ENCODE measurements around the gene SFMBT1.
A peak's percentile ranks its signal among the peaks of the same experiment; 100 is the strongest.

The SFMBT1 gene

DNA sequence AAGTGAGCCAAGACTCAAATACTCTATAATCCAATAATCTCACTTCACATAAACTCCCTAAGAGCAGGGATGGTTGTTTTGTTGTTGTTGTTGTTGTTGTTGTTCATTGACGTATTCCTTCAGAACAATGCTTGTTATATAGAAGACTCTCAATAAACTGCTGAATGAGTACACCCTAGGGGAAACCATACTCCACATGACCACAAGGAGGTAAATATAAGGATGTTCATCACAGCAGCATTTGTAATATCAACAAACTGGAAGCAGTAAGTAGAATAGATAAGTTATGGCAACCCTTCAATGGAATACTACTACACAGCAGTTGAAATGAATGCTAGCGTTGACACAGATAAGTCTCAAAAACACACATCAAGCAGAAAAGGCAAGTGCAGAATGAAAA lies 86.1 kb downstream of the SFMBT1 start:
- Histone ChIP-seq H3K9me3 (ENCODE audit: low read length) (no peaks in the 10 kb centered on the region), H2AFZ (ENCODE audit: low read length) (no peak overlapping the region), H3K36me3 (ENCODE audit: insufficient read depth, low read length) (peaks cover 5% of the 10 kb centered on the region), H3K4me2 (ENCODE audit: low read length) (no peak overlapping the region), H3K9me2 (ENCODE audit: low read depth, low read length) (no peaks in the 10 kb centered on the region), H3F3A (ENCODE audit: insufficient read depth, low read length) (no peaks in the 10 kb centered on the region; the same call in 1 of the 2 replicates), H3K4me1 (ENCODE audit: insufficient read depth, low read length, severe bottlenecking) (peaks cover 27% of the 10 kb centered on the region), H3K27ac (ENCODE audit: low read depth, low read length, poor library complexity, severe bottlenecking) (no peak overlapping the region), H3K9ac (ENCODE audit: low read length) (no peak overlapping the region), H3K79me2 (ENCODE audit: insufficient read depth, low read length) (0 out of 2 replicates have a peak, but pooled peaks cover 4% of the 10 kb centered on the region), H4K20me1 (ENCODE audit: insufficient read depth, low read length) (no peaks in the 10 kb centered on the region), H3K27me3 (ENCODE audit: insufficient read depth, low read length) (no peaks in the 10 kb centered on the region), H3K4me3 (ENCODE audit: low read depth, low read length, poor library complexity, severe bottlenecking) (no peak overlapping the region)
- TF ChIP-seq, protein P1, sequence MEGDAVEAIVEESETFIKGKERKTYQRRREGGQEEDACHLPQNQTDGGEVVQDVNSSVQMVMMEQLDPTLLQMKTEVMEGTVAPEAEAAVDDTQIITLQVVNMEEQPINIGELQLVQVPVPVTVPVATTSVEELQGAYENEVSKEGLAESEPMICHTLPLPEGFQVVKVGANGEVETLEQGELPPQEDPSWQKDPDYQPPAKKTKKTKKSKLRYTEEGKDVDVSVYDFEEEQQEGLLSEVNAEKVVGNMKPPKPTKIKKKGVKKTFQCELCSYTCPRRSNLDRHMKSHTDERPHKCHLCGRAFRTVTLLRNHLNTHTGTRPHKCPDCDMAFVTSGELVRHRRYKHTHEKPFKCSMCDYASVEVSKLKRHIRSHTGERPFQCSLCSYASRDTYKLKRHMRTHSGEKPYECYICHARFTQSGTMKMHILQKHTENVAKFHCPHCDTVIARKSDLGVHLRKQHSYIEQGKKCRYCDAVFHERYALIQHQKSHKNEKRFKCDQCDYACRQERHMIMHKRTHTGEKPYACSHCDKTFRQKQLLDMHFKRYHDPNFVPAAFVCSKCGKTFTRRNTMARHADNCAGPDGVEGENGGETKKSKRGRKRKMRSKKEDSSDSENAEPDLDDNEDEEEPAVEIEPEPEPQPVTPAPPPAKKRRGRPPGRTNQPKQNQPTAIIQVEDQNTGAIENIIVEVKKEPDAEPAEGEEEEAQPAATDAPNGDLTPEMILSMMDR (IDR thresholded peaks at IDR 0.05; ENCODE audit: low read length) = no peak
- TF ChIP-seq EZH2 (IDR thresholded peaks at IDR 0.05; ENCODE audit: borderline replicate concordance, low read length) = no peak

DNA sequence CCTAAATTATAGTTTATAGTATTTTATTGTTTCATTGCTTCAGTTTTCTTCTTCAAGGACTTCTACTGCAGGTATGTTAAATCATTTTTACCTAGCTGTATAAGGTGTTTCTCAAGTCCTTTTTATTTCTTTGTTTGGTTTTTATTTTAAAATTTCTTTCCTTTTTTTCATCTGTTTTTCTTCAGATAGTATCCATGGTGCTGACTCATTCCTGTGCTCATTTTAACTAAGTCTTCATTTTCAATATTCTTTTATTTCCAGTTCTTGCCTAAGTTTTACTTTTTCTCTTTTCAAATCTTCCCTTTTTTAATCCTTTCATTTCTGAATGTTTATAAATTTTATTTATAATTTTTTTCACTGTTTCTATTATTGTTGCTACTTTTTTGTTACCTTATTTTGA lies 106.3 kb downstream of the SFMBT1 start:
- peaks cover 3% of the 10 kb centered on the region; the same call in 1 of the 2 replicates for H3K36me3 ChIP-seq (ENCODE audit: insufficient read depth, low read length)
- H3K9me3 ChIP-seq (ENCODE audit: low read length) = no peaks in the 10 kb centered on the region
- no peak for TF ChIP-seq EZH2 (IDR thresholded peaks at IDR 0.05; ENCODE audit: borderline replicate concordance, low read length)
- TF ChIP-seq, protein P1 (IDR thresholded peaks at IDR 0.05; ENCODE audit: low read length) = no peak
- no peaks in the 10 kb centered on the region for H3K9me2 ChIP-seq (ENCODE audit: low read depth, low read length)
- H4K20me1 ChIP-seq (ENCODE audit: insufficient read depth, low read length) = no peaks in the 10 kb centered on the region
- no peak overlapping the region for H2AFZ ChIP-seq (ENCODE audit: low read length)
- H3K79me2 ChIP-seq (ENCODE audit: insufficient read depth, low read length) = no peaks in the 10 kb centered on the region
- no peak overlapping the region for H3K4me2 ChIP-seq (ENCODE audit: low read length)
- no peaks in the 10 kb centered on the region for H3K4me1 ChIP-seq (ENCODE audit: insufficient read depth, low read length, severe bottlenecking)
- H3K27ac ChIP-seq (ENCODE audit: low read depth, low read length, poor library complexity, severe bottlenecking) = no peak overlapping the region
- H3K4me3 ChIP-seq (ENCODE audit: low read depth, low read length, poor library complexity, severe bottlenecking) = no peak overlapping the region
- no peak overlapping the region for H3K9ac ChIP-seq (ENCODE audit: low read length)
- H3K27me3 ChIP-seq (ENCODE audit: insufficient read depth, low read length) = no peaks in the 10 kb centered on the region
- no peaks in the 10 kb centered on the region for H3F3A ChIP-seq (ENCODE audit: insufficient read depth, low read length)

DNA sequence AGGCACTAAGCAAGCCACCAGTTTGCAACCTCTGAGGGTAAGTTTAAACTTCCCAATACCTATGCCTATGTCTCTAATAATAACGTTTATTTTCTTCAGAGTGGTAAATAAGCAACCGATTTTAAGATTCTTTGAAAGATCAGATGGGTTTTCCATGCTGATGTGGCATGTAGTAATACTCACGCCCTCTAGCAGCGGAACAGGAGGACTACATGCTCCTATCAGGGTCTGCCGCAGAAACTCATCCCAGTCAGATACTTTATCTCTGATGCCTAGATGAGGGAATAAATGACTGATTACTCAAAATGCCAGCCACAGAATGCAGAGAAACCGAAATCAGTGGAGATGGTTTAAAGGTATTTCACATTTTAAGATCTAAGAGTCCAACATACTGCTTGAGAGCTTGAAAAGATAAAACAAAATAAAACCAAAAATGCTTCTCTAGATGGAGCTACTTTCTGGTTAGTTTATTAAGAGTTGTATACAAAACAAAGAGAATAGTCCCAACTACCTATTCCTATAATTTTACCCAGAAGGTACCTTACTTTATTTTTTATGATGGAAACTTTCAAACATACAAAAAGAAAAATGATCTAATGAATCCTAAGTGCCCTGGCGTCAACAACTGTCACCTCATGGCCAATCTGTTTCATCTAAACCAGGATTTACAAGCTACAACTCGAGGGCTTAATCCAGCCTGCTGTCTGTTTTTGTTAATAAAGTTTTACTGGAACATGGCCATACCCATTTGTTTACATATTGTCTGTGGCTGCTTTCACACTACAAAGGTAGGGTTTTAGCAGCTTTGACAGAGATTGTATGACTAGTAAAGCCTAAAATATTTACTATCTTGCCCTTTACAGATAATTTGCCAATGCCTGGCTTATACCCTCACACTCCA lies 111.0 kb downstream of the SFMBT1 start:
- no peak for TF ChIP-seq EZH2 (IDR thresholded peaks at IDR 0.05; ENCODE audit: borderline replicate concordance, low read length)
- TF ChIP-seq, protein P1 (IDR thresholded peaks at IDR 0.05; ENCODE audit: low read length) = peak; percentile 90
- H3K27me3 ChIP-seq (ENCODE audit: insufficient read depth, low read length) = no peaks in the 10 kb centered on the region
- H3K27ac ChIP-seq (ENCODE audit: low read depth, low read length, poor library complexity, severe bottlenecking) = no peak overlapping the region
- H3K4me3 ChIP-seq (ENCODE audit: low read depth, low read length, poor library complexity, severe bottlenecking) = no peak overlapping the region
- H4K20me1 ChIP-seq (ENCODE audit: insufficient read depth, low read length) = no peaks in the 10 kb centered on the region
- H3K9me2 ChIP-seq (ENCODE audit: low read depth, low read length) = no peaks in the 10 kb centered on the region
- H3K9me3 ChIP-seq (ENCODE audit: low read length) = no peaks in the 10 kb centered on the region
- H3K36me3 ChIP-seq (ENCODE audit: insufficient read depth, low read length) = peaks cover 4% of the 10 kb centered on the region; the same call in 1 of the 2 replicates
- H3K79me2 ChIP-seq (ENCODE audit: insufficient read depth, low read length) = no peaks in the 10 kb centered on the region
- H3K4me2 ChIP-seq (ENCODE audit: low read length) = no peak overlapping the region
- peaks cover 11% of the 10 kb centered on the region for H3K4me1 ChIP-seq (ENCODE audit: insufficient read depth, low read length, severe bottlenecking)
- no peak overlapping the region for H3K9ac ChIP-seq (ENCODE audit: low read length)
- no peaks in the 10 kb centered on the region; the same call in 1 of the 2 replicates for H3F3A ChIP-seq (ENCODE audit: insufficient read depth, low read length)
- no peak overlapping the region for H2AFZ ChIP-seq (ENCODE audit: low read length)
